ENCODE results near the gene CMIP. TPM values are rescaled to one million over a fixed set of nuclear protein-coding genes. Genes with fewer than 3 reads are reported as not detected.

The CMIP gene
- polyA plus RNA-seq, 3 donors: 0.85 to 61.9 (median 0.93) TPM

- peaks cover 0 to 2% (median 0%) of the 10 kb centered on the region in 3 donors for H3K27me3 Mint-ChIP-seq (ENCODE audit: low read depth in 3 of 3)
- H3K27ac ChIP-seq (ENCODE audit: low read depth in 1 of 2, low read length in 2 of 2): no peak overlapping the region
- intact Hi-C loops (cut with micrococcal nuclease): no loop called here
- H3K36me3 Mint-ChIP-seq: peaks cover 51 to 88% of the 10 kb centered on the region in 2 donors
- DNase-seq: no peak
- H3K27me3 ChIP-seq (ENCODE audit: control insufficient read depth in 2 of 2, insufficient read depth in 2 of 2, low read length in 2 of 2): no peaks in the 10 kb centered on the region
- no peak overlapping the region for H2AFZ ChIP-seq (ENCODE audit: insufficient read depth, low read depth, low read length, poor library complexity, severe bottlenecking)
- TF ChIP-seq, protein P1, sequence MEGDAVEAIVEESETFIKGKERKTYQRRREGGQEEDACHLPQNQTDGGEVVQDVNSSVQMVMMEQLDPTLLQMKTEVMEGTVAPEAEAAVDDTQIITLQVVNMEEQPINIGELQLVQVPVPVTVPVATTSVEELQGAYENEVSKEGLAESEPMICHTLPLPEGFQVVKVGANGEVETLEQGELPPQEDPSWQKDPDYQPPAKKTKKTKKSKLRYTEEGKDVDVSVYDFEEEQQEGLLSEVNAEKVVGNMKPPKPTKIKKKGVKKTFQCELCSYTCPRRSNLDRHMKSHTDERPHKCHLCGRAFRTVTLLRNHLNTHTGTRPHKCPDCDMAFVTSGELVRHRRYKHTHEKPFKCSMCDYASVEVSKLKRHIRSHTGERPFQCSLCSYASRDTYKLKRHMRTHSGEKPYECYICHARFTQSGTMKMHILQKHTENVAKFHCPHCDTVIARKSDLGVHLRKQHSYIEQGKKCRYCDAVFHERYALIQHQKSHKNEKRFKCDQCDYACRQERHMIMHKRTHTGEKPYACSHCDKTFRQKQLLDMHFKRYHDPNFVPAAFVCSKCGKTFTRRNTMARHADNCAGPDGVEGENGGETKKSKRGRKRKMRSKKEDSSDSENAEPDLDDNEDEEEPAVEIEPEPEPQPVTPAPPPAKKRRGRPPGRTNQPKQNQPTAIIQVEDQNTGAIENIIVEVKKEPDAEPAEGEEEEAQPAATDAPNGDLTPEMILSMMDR (IDR thresholded peaks at IDR 0.05): no peak
- H3K9me3 Mint-ChIP-seq: peaks cover 0 to 5% (median 0%) of the 10 kb centered on the region in 7 donors
- H3K79me2 ChIP-seq (ENCODE audit: insufficient read depth, low read length): peaks cover 29% of the 10 kb centered on the region
- peaks cover 99% of the 10 kb centered on the region for H4K20me1 ChIP-seq (ENCODE audit: insufficient read depth, low read length)
- no peaks in the 10 kb centered on the region for H3K4me1 Mint-ChIP-seq
- no peak overlapping the region for H3K4me3 Mint-ChIP-seq
- peak overlapping the region in 2 of 7 donors; percentile 58 to 79 for H3K27ac Mint-ChIP-seq
- H3K9ac ChIP-seq (ENCODE audit: insufficient read depth, low read length, poor library complexity, severe bottlenecking): no peak overlapping the region
- WGBS (ENCODE audit: insufficient coverage): 95% methylated on average over 13 of the region's 13 CpGs
- no peak overlapping the region for H3K4me3 ChIP-seq (replicated peaks in 1 of 3; ENCODE audit: low read depth in 2 of 3, low read length in 3 of 3)
- H3K4me2 ChIP-seq (replicated peaks; ENCODE audit: extremely low read depth, low read length, poor library complexity, severe bottlenecking): no peak overlapping the region
- H3K4me1 ChIP-seq (ENCODE audit: control insufficient read depth in 1 of 2, insufficient read depth in 2 of 2, low read length in 2 of 2): no peaks in the 10 kb centered on the region
- H3K9me3 ChIP-seq (replicated peaks in 1 of 2; ENCODE audit: control insufficient read depth in 1 of 2, insufficient read depth in 1 of 2, low read length in 2 of 2): no peaks in the 10 kb centered on the region
- peaks cover 62 to 88% of the 10 kb centered on the region in 2 donors for H3K36me3 ChIP-seq (replicated peaks in 1 of 2; ENCODE audit: control insufficient read depth in 1 of 2, insufficient read depth in 2 of 2, low read length in 2 of 2)
Observed at GRCh38 chr16:81684242-81684837, 239.7 kb downstream of the CMIP start.

DNA sequence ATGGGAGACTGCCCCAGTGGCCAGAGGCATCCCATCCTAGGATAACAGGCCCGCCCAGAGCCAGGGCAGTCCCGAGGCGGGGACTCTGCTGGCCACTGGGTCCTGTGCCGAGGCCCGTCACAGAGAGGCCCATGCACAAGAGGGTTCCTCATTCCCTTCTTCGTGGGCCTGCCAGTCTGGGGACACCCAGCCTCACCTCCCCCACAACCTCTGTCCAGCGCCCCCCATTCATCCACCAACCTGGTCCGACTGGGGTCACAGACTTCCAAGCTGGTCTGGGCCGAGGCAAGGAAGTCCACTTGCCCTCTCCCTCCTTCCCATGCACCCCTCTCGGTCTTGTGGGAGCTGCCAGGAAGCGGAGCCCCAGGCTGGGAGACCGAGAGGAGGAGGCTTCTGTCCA, 240.3 kb downstream of the CMIP start:
- peaks cover 46 to 82% of the 10 kb centered on the region in 2 donors for H3K36me3 Mint-ChIP-seq
- no peak overlapping the region for H3K4me2 ChIP-seq (replicated peaks; ENCODE audit: extremely low read depth, low read length, poor library complexity, severe bottlenecking)
- H3K27ac Mint-ChIP-seq: peak overlapping the region in 2 of 7 donors; percentile 58 to 79
- no peak overlapping the region for H3K4me3 ChIP-seq (replicated peaks in 1 of 3; ENCODE audit: low read depth in 2 of 3, low read length in 3 of 3)
- peaks cover 0 to 5% (median 0%) of the 10 kb centered on the region in 7 donors for H3K9me3 Mint-ChIP-seq
- peaks cover 28% of the 10 kb centered on the region for H3K79me2 ChIP-seq (ENCODE audit: insufficient read depth, low read length)
- H3K4me3 Mint-ChIP-seq: no peak overlapping the region
- H3K9ac ChIP-seq (ENCODE audit: insufficient read depth, low read length, poor library complexity, severe bottlenecking): no peak overlapping the region
- DNase-seq: no peak
- H3K4me1 ChIP-seq (ENCODE audit: control insufficient read depth in 1 of 2, insufficient read depth in 2 of 2, low read length in 2 of 2): no peaks in the 10 kb centered on the region
- no peaks in the 10 kb centered on the region for H3K9me3 ChIP-seq (replicated peaks in 1 of 2; ENCODE audit: control insufficient read depth in 1 of 2, insufficient read depth in 1 of 2, low read length in 2 of 2)
- H3K27me3 ChIP-seq (ENCODE audit: control insufficient read depth in 2 of 2, insufficient read depth in 2 of 2, low read length in 2 of 2): no peaks in the 10 kb centered on the region
- peaks cover 57 to 82% of the 10 kb centered on the region in 2 donors for H3K36me3 ChIP-seq (replicated peaks in 1 of 2; ENCODE audit: control insufficient read depth in 1 of 2, insufficient read depth in 2 of 2, low read length in 2 of 2)
- H3K27me3 Mint-ChIP-seq (ENCODE audit: low read depth in 3 of 3): peaks cover 0 to 2% (median 0%) of the 10 kb centered on the region in 3 donors
- H2AFZ ChIP-seq (ENCODE audit: insufficient read depth, low read depth, low read length, poor library complexity, severe bottlenecking): no peak overlapping the region
- no peak overlapping the region for H3K27ac ChIP-seq (ENCODE audit: low read depth in 1 of 2, low read length in 2 of 2)
- TF ChIP-seq, protein P1 (IDR thresholded peaks at IDR 0.05): no peak
- no peaks in the 10 kb centered on the region for H3K4me1 Mint-ChIP-seq
- 89% methylated on average over 10 of the region's 12 CpGs for WGBS (ENCODE audit: insufficient coverage)
- peaks cover 93% of the 10 kb centered on the region for H4K20me1 ChIP-seq (ENCODE audit: insufficient read depth, low read length)
- intact Hi-C loops (cut with micrococcal nuclease): no loop called here

Data from CD14-positive monocyte (primary cell).